Esophagus muscularis mucosa (tissue), 4 donors: ENCODE data around the gene MANSC1.

Experiments used
- EP300 ChIP-seq: sonication (generic); formaldehyde crosslinking; IDR thresholded peaks from one replicate; pipeline ENCODE4 v1.6.1; 2017; ENCODE audit warnings: antibody characterized with exemption
- POLR2AphosphoS5 ChIP-seq, 2 donors: sonication (generic); formaldehyde crosslinking; IDR thresholded peaks; one replicate each; pipeline ENCODE4 v1.6.1; 2017; ENCODE audit warnings: antibody characterized with exemption in 2 of 2
- TF ChIP-seq, protein P1 (sequence below), 3 experiments: fragments of 200-600 bp in 2 of 3; fragments of 450-650 bp in 1 of 3; sonication (generic) in 2 of 3; IDR thresholded peaks; one replicate each; pipeline ENCODE4 v1.5.1; 2017 to 2019; ENCODE audit warnings: antibody characterized with exemption in 3 of 3, mild to moderate bottlenecking in 2 of 3, moderate library complexity in 1 of 3

DNA sequence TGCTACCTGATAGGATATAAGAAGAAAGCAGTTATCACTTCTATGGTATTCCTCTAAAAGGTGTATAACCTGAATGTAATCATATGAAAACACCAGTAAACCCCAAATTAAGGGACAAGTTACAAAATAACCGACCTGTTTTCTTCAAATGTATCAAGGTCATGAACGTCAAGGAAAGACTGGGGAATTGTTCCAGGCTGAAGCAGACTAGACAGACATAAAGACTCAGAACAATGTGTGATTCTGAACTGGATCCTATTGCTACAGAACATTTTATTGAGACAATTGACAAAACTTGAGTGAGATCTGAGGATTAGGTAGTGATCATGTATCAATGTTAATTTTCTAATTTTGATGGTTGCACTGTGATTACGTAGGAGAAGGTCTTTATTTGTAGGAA is 67.8 kb downstream of the MANSC1 start:
- TF ChIP-seq POLR2AphosphoS5 (IDR thresholded peaks at IDR 0.05) (no peak), EP300 (no peak)
- TF ChIP-seq, protein P1, sequence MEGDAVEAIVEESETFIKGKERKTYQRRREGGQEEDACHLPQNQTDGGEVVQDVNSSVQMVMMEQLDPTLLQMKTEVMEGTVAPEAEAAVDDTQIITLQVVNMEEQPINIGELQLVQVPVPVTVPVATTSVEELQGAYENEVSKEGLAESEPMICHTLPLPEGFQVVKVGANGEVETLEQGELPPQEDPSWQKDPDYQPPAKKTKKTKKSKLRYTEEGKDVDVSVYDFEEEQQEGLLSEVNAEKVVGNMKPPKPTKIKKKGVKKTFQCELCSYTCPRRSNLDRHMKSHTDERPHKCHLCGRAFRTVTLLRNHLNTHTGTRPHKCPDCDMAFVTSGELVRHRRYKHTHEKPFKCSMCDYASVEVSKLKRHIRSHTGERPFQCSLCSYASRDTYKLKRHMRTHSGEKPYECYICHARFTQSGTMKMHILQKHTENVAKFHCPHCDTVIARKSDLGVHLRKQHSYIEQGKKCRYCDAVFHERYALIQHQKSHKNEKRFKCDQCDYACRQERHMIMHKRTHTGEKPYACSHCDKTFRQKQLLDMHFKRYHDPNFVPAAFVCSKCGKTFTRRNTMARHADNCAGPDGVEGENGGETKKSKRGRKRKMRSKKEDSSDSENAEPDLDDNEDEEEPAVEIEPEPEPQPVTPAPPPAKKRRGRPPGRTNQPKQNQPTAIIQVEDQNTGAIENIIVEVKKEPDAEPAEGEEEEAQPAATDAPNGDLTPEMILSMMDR (IDR thresholded peaks at IDR 0.05) = no peak
